ENCODE results near the gene RBM17. TPM values are rescaled to one million over a fixed set of nuclear protein-coding genes. Genes with fewer than 3 reads are reported as not detected.

The RBM17 gene
- total RNA-seq, 1 donor from 2014 or later: 142 TPM

GRCh38 chr10:6054884-6055283 is 34.0 kb upstream of the RBM17 start:
- Mint-ChIP-seq H3K9me3 (no peaks in the 10 kb centered on the region), H3K4me1 (no peaks in the 10 kb centered on the region), H3K27ac (ENCODE audit: unreplicated experiment) (no peak overlapping the region), H3K27me3 (ENCODE audit: low read depth) (peaks cover 33% of the 10 kb centered on the region), H3K4me3 (no peak overlapping the region), H3K36me3 (ENCODE audit: low read depth) (no peaks in the 10 kb centered on the region)
- DNase-seq (ENCODE audit: low read depth, low spot score): no peak
- TF ChIP-seq, protein P1, sequence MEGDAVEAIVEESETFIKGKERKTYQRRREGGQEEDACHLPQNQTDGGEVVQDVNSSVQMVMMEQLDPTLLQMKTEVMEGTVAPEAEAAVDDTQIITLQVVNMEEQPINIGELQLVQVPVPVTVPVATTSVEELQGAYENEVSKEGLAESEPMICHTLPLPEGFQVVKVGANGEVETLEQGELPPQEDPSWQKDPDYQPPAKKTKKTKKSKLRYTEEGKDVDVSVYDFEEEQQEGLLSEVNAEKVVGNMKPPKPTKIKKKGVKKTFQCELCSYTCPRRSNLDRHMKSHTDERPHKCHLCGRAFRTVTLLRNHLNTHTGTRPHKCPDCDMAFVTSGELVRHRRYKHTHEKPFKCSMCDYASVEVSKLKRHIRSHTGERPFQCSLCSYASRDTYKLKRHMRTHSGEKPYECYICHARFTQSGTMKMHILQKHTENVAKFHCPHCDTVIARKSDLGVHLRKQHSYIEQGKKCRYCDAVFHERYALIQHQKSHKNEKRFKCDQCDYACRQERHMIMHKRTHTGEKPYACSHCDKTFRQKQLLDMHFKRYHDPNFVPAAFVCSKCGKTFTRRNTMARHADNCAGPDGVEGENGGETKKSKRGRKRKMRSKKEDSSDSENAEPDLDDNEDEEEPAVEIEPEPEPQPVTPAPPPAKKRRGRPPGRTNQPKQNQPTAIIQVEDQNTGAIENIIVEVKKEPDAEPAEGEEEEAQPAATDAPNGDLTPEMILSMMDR (conservative IDR thresholded peaks at IDR 0.05): no peak

GRCh38 chr10:6055929-6056328 is 32.9 kb upstream of the RBM17 start:
- H3K4me1 Mint-ChIP-seq: no peaks in the 10 kb centered on the region
- no peak for DNase-seq (ENCODE audit: low read depth, low spot score)
- H3K4me3 Mint-ChIP-seq: no peak overlapping the region
- peaks cover 32% of the 10 kb centered on the region for H3K27me3 Mint-ChIP-seq (ENCODE audit: low read depth)
- no peaks in the 10 kb centered on the region for H3K9me3 Mint-ChIP-seq
- H3K36me3 Mint-ChIP-seq (ENCODE audit: low read depth): no peaks in the 10 kb centered on the region
- TF ChIP-seq, protein P1 (conservative IDR thresholded peaks at IDR 0.05): no peak
- no peak overlapping the region for H3K27ac Mint-ChIP-seq (ENCODE audit: unreplicated experiment)

GRCh38 chr10:6056411-6057135 is 32.3 kb upstream of the RBM17 start:
- H3K27me3 Mint-ChIP-seq (ENCODE audit: low read depth): peaks cover 32% of the 10 kb centered on the region
- no peak for DNase-seq (ENCODE audit: low read depth, low spot score)
- no peaks in the 10 kb centered on the region for H3K4me1 Mint-ChIP-seq
- TF ChIP-seq, protein P1 (conservative IDR thresholded peaks at IDR 0.05): no peak
- H3K27ac Mint-ChIP-seq (ENCODE audit: unreplicated experiment): no peak overlapping the region
- H3K9me3 Mint-ChIP-seq: no peaks in the 10 kb centered on the region
- no peaks in the 10 kb centered on the region for H3K36me3 Mint-ChIP-seq (ENCODE audit: low read depth)
- no peak overlapping the region for H3K4me3 Mint-ChIP-seq

DNA sequence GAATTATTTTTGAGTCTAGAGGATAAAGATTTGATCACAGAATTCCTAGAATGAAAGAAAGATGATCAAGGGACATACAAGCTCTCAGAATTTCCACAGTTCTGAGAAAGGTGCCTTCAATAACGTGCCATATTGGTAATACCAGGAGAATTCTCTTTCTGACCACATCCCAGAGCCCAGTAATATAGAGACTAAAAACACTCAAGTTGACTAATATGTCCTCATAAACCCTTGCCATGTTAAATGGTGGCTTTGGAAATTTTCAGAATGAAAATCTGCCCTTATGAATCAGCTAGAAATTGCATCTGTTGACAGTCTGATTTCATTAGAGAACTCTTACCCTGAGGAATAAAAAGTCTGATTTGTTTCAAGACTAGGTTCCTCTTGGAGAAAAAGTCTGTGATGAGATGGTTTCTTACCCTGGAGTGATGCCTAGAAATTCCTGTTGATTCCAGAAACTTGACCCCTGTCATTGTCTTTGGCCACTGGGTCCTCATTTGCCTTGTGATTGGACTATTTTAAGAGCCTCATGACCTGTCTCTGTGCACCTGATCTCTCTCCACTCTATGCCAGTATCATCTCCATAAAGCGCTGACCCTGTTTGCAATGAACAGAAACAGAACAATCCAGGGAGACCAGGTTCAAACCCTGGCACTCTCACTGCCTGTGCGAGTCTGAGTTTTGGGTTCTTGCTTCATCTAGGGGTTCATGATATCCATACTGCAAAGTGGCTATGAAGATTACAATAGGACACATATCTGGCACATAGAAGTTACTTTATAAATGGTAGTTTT is 30.0 kb upstream of the RBM17 start:
- Mint-ChIP-seq H3K36me3 (ENCODE audit: low read depth) (no peaks in the 10 kb centered on the region), H3K9me3 (no peaks in the 10 kb centered on the region), H3K4me3 (no peak overlapping the region), H3K4me1 (no peaks in the 10 kb centered on the region), H3K27me3 (ENCODE audit: low read depth) (peaks cover 25% of the 10 kb centered on the region), H3K27ac (ENCODE audit: unreplicated experiment) (no peak overlapping the region)
- TF ChIP-seq, protein P1 (conservative IDR thresholded peaks at IDR 0.05): no peak
- no peak for DNase-seq (ENCODE audit: low read depth, low spot score)

DNA sequence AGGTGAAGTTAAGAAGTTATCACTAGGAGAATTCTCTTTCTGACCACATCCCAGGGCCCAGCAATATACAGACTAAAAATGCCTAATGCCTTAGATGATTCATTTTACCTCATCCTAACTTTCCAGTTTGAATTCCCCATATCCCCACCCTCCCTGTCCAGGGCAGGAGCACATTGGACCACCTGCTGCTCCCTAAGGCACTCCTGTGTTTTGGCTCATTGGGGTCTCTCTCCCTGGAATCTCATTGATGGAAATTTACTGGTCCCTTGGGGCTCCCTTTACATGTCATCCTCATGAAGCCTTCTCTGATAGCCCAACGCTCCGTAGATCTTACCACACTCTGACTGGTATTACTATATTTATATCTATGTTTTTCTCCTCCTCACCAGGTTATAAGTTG is 29.3 kb upstream of the RBM17 start:
- TF ChIP-seq, protein P1 (conservative IDR thresholded peaks at IDR 0.05): no peak
- no peaks in the 10 kb centered on the region for H3K36me3 Mint-ChIP-seq (ENCODE audit: low read depth)
- no peak overlapping the region for H3K4me3 Mint-ChIP-seq
- DNase-seq (ENCODE audit: low read depth, low spot score): no peak
- H3K27ac Mint-ChIP-seq (ENCODE audit: unreplicated experiment): no peak overlapping the region
- no peaks in the 10 kb centered on the region for H3K4me1 Mint-ChIP-seq
- H3K9me3 Mint-ChIP-seq: no peaks in the 10 kb centered on the region
- peaks cover 25% of the 10 kb centered on the region for H3K27me3 Mint-ChIP-seq (ENCODE audit: low read depth)

All from neural crest cell (in vitro differentiated cells).